Measurements from ENCODE around the gene PDXK. TPM values are rescaled to one million over a fixed set of nuclear protein-coding genes. Genes with fewer than 3 reads are reported as not detected.

PDXK gene
- total RNA-seq, 1 experiment from 2014 or later, result 276 TPM

GRCh38 chr21:43731476-43731875 lies 12.5 kb downstream of the PDXK start:
- peaks cover 65% of the 10 kb centered on the region for H3K36me3 Mint-ChIP-seq (ENCODE audit: insufficient read depth, unreplicated experiment)
- no peak overlapping the region for H3K27ac Mint-ChIP-seq (ENCODE audit: unreplicated experiment)
- no peak for TF ChIP-seq CTCF (IDR thresholded peaks at IDR 0.05; ENCODE audit: insufficient read depth in 1 of 2, low read depth in 1 of 2, low read length in 1 of 2, severe bottlenecking in 1 of 2, unreplicated experiment in 1 of 2)
- H3K4me1 Mint-ChIP-seq (ENCODE audit: low read depth, unreplicated experiment), result peaks cover 23% of the 10 kb centered on the region
- no peaks in the 10 kb centered on the region for H3K9me3 Mint-ChIP-seq (ENCODE audit: unreplicated experiment)
- no peaks in the 10 kb centered on the region for H3K27me3 Mint-ChIP-seq (ENCODE audit: insufficient read depth, unreplicated experiment)
- ChIA-PET POLR2A (no interaction called here), CTCF (no interaction called here)
- no TSS peak for BruUV-seq (replicated peaks)
- H3K4me3 Mint-ChIP-seq (ENCODE audit: unreplicated experiment), result no peak overlapping the region
- no peaks in the 10 kb centered on the region for H3K9me3 ChIP-seq
- DNase-seq, result no peak
- no peaks in the 10 kb centered on the region for H3K27me3 ChIP-seq (replicated peaks; ENCODE audit: control insufficient read depth, insufficient read depth, low read length)
- H3K36me3 ChIP-seq (ENCODE audit: control insufficient read depth, insufficient read depth, low read length), result peaks cover 2% of the 10 kb centered on the region; the same call in 1 of the 2 replicates
- peaks cover 15% of the 10 kb centered on the region; the same call in 1 of the 2 replicates for H3K4me1 ChIP-seq
- intact Hi-C loops (cut with micrococcal nuclease; ENCODE audit: unreplicated experiment), result no loop called here
- no peak overlapping the region for H3K4me3 ChIP-seq (ENCODE audit: low read depth, low read length)

- no peak overlapping the region for H3K27ac Mint-ChIP-seq (ENCODE audit: unreplicated experiment)
- POLR2A ChIA-PET, result no interaction called here
- no peaks in the 10 kb centered on the region for H3K27me3 ChIP-seq (replicated peaks; ENCODE audit: control insufficient read depth, insufficient read depth, low read length)
Observed at GRCh38 chr21:43731891-43732711, 13.2 kb downstream of the PDXK start.

GRCh38 chr21:43733060-43733459 lies 14.1 kb downstream of the PDXK start:
- H3K36me3 ChIP-seq (ENCODE audit: control insufficient read depth, insufficient read depth, low read length), result peaks cover 2% of the 10 kb centered on the region; the same call in 1 of the 2 replicates
- no peaks in the 10 kb centered on the region for H3K27me3 ChIP-seq (replicated peaks; ENCODE audit: control insufficient read depth, insufficient read depth, low read length)
- H3K4me3 ChIP-seq (ENCODE audit: low read depth, low read length), result no peak overlapping the region
- peaks cover 57% of the 10 kb centered on the region for H3K36me3 Mint-ChIP-seq (ENCODE audit: insufficient read depth, unreplicated experiment)
- ChIA-PET CTCF (no interaction called here), POLR2A (no interaction called here)
- H3K4me1 ChIP-seq, result peaks cover 21% of the 10 kb centered on the region
- H3K9me3 ChIP-seq, result no peaks in the 10 kb centered on the region
- no peaks in the 10 kb centered on the region for H3K9me3 Mint-ChIP-seq (ENCODE audit: unreplicated experiment)
- intact Hi-C loops (cut with micrococcal nuclease; ENCODE audit: unreplicated experiment), result no loop called here
- H3K4me1 Mint-ChIP-seq (ENCODE audit: low read depth, unreplicated experiment), result peaks cover 12% of the 10 kb centered on the region
- no peak overlapping the region for H3K4me3 Mint-ChIP-seq (ENCODE audit: unreplicated experiment)
- no peaks in the 10 kb centered on the region for H3K27me3 Mint-ChIP-seq (ENCODE audit: insufficient read depth, unreplicated experiment)
- H3K27ac Mint-ChIP-seq (ENCODE audit: unreplicated experiment), result no peak overlapping the region
- TF ChIP-seq CTCF (IDR thresholded peaks at IDR 0.05; ENCODE audit: insufficient read depth in 1 of 2, low read depth in 1 of 2, low read length in 1 of 2, severe bottlenecking in 1 of 2, unreplicated experiment in 1 of 2), result no peak
- DNase-seq, result no peak
- BruUV-seq (replicated peaks), result no TSS peak

More at GRCh38 chr21:43731891-43732711, 13.2 kb downstream of the PDXK start:
- H3K4me3 ChIP-seq (ENCODE audit: low read depth, low read length), result no peak overlapping the region
- no peak for TF ChIP-seq CTCF (IDR thresholded peaks at IDR 0.05; ENCODE audit: insufficient read depth in 1 of 2, low read depth in 1 of 2, low read length in 1 of 2, severe bottlenecking in 1 of 2, unreplicated experiment in 1 of 2)
- BruUV-seq (replicated peaks), result no TSS peak
- H3K4me3 Mint-ChIP-seq (ENCODE audit: unreplicated experiment), result no peak overlapping the region
- intact Hi-C loops (cut with micrococcal nuclease; ENCODE audit: unreplicated experiment), result no loop called here
- CTCF ChIA-PET, result no interaction called here
- H3K9me3 ChIP-seq, result no peaks in the 10 kb centered on the region
- H3K4me1 Mint-ChIP-seq (ENCODE audit: low read depth, unreplicated experiment), result peaks cover 17% of the 10 kb centered on the region
- peaks cover 65% of the 10 kb centered on the region for H3K36me3 Mint-ChIP-seq (ENCODE audit: insufficient read depth, unreplicated experiment)
- H3K4me1 ChIP-seq, result peaks cover 15% of the 10 kb centered on the region; the same call in 1 of the 2 replicates
- peaks cover 2% of the 10 kb centered on the region; the same call in 1 of the 2 replicates for H3K36me3 ChIP-seq (ENCODE audit: control insufficient read depth, insufficient read depth, low read length)
- H3K9me3 Mint-ChIP-seq (ENCODE audit: unreplicated experiment), result no peaks in the 10 kb centered on the region
- H3K27me3 Mint-ChIP-seq (ENCODE audit: insufficient read depth, unreplicated experiment), result no peaks in the 10 kb centered on the region
- no peak for DNase-seq

Data from Caco-2 (cell line).